ENCODE results near the gene TBC1D19. TPM values are rescaled to one million over a fixed set of nuclear protein-coding genes. Genes with fewer than 3 reads are reported as not detected.
"Not testable (repeated sequence)": the region's sequence is repeated elsewhere in the genome, so short reads cannot be mapped to it uniquely, and the experiment has no call there.

Gene TBC1D19
- polyA plus RNA-seq, 12 donors = 8.8 to 16.8 (median 12.7) TPM; not detected in 1

- DNase-seq = not testable (repeated sequence)
These were observed 95.3 kb downstream of the TBC1D19 start for GRCh38 chr4:26679040-26679695.

GRCh38 chr4:26682436-26682835 lies 98.6 kb downstream of the TBC1D19 start:
- no peak for DNase-seq

GRCh38 chr4:26685250-26685649 lies 101.4 kb downstream of the TBC1D19 start:
- no peak for DNase-seq

- no peak for DNase-seq
These were observed 103.8 kb downstream of the TBC1D19 start for GRCh38 chr4:26687728-26688127.

- DNase-seq = no peak
These were observed 106.6 kb downstream of the TBC1D19 start for GRCh38 chr4:26690506-26690905.

GRCh38 chr4:26692014-26692726 lies 108.3 kb downstream of the TBC1D19 start:
- no peak for DNase-seq

- DNase-seq = not testable (repeated sequence)
These were observed 110.2 kb downstream of the TBC1D19 start for GRCh38 chr4:26694131-26694530.

GRCh38 chr4:26700110-26700509 lies 116.2 kb downstream of the TBC1D19 start:
- DNase-seq = no peak

- DNase-seq = no peak
These were observed 117.2 kb downstream of the TBC1D19 start for GRCh38 chr4:26701095-26701494.

- DNase-seq = no peak
These were observed 117.9 kb downstream of the TBC1D19 start for GRCh38 chr4:26701786-26702227.

- DNase-seq = no peak
These were observed 123.5 kb downstream of the TBC1D19 start for GRCh38 chr4:26707342-26707741.

- no peak for DNase-seq
These were observed 125.4 kb downstream of the TBC1D19 start for GRCh38 chr4:26709246-26709645.

- DNase-seq = no peak
These were observed 129.8 kb downstream of the TBC1D19 start for GRCh38 chr4:26713563-26714151.

GRCh38 chr4:26715636-26716242 lies 131.9 kb downstream of the TBC1D19 start:
- DNase-seq = no peak

GRCh38 chr4:26717332-26717731 lies 133.4 kb downstream of the TBC1D19 start:
- no peak for DNase-seq

GRCh38 chr4:26719954-26720552 lies 136.2 kb downstream of the TBC1D19 start:
- no peak for DNase-seq

GRCh38 chr4:26721685-26722084 lies 137.8 kb downstream of the TBC1D19 start:
- no peak for DNase-seq

GRCh38 chr4:26723216-26723615 lies 139.3 kb downstream of the TBC1D19 start:
- DNase-seq = no peak

- no peak for DNase-seq
These were observed 140.7 kb downstream of the TBC1D19 start for GRCh38 chr4:26724534-26724933.

GRCh38 chr4:26726655-26727387 lies 142.9 kb downstream of the TBC1D19 start:
- DNase-seq = no peak

- no peak for DNase-seq
These were observed 144.0 kb downstream of the TBC1D19 start for GRCh38 chr4:26727844-26728243.

Data from muscle of arm (tissue), 12 donors.